ENCODE results near the gene GPBP1.
"Not testable (repeated sequence)": the region's sequence is repeated elsewhere in the genome, so short reads cannot be mapped to it uniquely, and the experiment has no call there.

The GPBP1 gene

DNA sequence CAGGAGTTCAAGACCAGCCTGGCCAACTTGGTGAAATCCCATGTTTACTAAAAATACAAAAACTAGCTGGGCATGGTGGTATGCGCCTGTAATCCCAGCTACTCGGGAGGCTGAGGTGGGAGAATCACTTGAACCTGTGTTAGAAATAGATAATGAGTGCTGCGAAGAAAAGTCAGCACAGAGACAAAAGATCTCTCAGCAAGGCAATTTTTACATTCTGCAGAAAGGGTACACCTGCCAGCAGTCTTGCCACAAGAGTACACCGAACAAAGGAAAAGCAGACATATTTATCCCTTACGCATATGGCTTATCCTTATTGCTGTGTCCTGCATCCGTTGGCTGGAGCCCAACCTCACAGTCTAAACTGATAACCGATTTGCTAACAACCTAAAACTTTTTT, 16.2 kb upstream of the GPBP1 start:
- H3K27ac ChIP-seq, result no peak overlapping the region
- TF ChIP-seq ZFX (IDR thresholded peaks at IDR 0.05; ENCODE audit: borderline replicate concordance) (no peak), CTCF (IDR thresholded peaks at IDR 0.05) (no peak)

DNA sequence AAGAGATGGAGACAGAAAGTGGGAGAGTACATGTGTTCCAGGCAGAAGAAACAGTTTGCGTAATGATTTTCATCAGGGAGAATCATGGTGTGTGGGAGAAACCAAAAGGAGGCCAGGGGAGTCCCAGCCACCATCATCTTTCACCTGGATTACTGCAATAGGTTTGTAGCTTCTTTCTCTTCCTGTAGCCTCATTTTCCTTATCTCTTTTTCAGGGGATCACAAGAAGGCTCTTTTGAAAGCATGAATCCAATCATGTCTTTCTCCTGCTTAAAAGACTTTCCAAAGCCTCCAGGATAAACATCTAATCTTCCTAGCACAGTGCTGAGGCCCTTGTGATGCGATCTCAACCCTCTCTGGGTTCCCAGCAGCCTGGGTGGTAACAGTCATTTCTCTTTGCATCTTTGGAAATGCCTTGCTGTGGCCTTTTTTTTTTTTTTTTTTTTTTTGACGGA, 10.3 kb upstream of the GPBP1 start:
- H3K27ac ChIP-seq, result no peak overlapping the region
- TF ChIP-seq CTCF (IDR thresholded peaks at IDR 0.05), result no peak

- no peak overlapping the region for H3K27ac ChIP-seq
- no peak for TF ChIP-seq ZFX (IDR thresholded peaks at IDR 0.05; ENCODE audit: borderline replicate concordance)
- no peak for TF ChIP-seq CTCF (IDR thresholded peaks at IDR 0.05)
These were observed 9.7 kb upstream of the GPBP1 start for GRCh38 chr5:57164124-57164523.

GRCh38 chr5:57165171-57165570, 8.7 kb upstream of the GPBP1 start:
- H3K27ac ChIP-seq, result not testable (repeated sequence)

DNA sequence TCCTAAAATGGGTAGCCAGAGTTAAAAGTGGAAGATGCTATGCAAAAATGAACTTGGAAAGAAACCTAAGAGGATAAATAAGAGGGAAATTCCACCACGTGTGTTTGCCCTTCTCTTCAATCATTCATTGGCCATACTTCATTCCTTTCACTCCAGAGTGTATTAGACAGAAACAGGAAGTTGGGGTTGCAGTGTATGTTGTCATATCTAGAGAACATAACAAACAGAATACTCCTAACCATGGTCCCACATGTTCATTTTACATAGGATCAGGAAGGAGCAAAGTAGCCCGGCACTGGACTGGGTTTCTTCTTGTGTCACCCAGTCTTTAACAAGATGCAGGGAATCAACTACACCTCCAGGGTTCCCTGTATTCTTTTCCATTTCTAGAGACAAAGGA, 7.6 kb upstream of the GPBP1 start:
- no peak overlapping the region for H3K27ac ChIP-seq
- TF ChIP-seq ZFX (IDR thresholded peaks at IDR 0.05; ENCODE audit: borderline replicate concordance) (no peak), CTCF (IDR thresholded peaks at IDR 0.05) (no peak)

DNA sequence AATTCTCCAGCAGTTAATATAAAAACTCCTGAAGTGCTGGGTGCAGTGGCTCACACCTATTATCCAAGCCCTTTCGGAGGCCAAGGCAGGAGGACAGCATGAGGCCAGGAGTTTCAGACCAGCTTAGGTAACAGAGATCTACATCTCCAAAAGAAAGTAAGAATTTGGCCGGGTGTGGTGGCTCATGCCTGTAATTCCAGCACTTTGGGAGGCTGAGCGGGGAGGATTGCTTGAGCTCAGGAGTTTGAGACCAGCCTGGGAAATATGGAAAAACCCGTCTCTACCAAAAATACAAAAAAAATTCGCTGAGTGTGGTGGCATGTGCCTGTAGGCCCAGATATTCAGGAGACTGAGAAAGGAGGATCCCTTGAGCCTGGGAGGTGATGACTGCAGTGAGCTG, 6.7 kb upstream of the GPBP1 start:
- TF ChIP-seq CTCF (IDR thresholded peaks at IDR 0.05) (no peak), ZFX (IDR thresholded peaks at IDR 0.05; ENCODE audit: borderline replicate concordance) (no peak)
- H3K27ac ChIP-seq, result no peak overlapping the region

- H3K27ac ChIP-seq, result not testable (repeated sequence)
These were observed 3.7 kb upstream of the GPBP1 start for GRCh38 chr5:57170116-57170515.

GRCh38 chr5:57171816-57172465, 1.9 kb upstream of the GPBP1 start:
- TF ChIP-seq ZFX (IDR thresholded peaks at IDR 0.05; ENCODE audit: borderline replicate concordance), result no peak
- no peak for TF ChIP-seq CTCF (IDR thresholded peaks at IDR 0.05)
- H3K27ac ChIP-seq, result no peak overlapping the region; the same call in 1 of the 2 replicates
